Placental epithelial cell (primary cell): ENCODE data around the gene CCL1. TPM values are rescaled to one million over a fixed set of nuclear protein-coding genes. Genes with fewer than 3 reads are reported as not detected.

Source experiments
- total RNA-seq: library from RNA; depleted of rRNA; stranded (reverse); fragments of >200 nt; gene quantifications from 2 replicates; pipeline ENCODE4 v1.2.3, GENCODE V29; 2012

The CCL1 gene
- total RNA-seq, result not detected in 2 replicates

GRCh38 chr17:34363183-34363661 is at the start of gene CCL1:
Gene CCL1 (minus strand): TSS chr17:34363233. CDS start chr17:34363161, 72 bp downstream.

GRCh38 chr17:34356194-34356593 is 6.8 kb downstream of the CCL1 start, which contains the start of gene CCL13:
Gene CCL13 (plus strand): TSS chr17:34356480. CDS start chr17:34356527, 47 bp downstream.

GRCh38 chr17:34319039-34319483 is 44.0 kb downstream of the CCL1 start, which contains the start of gene CCL8:
Gene CCL8 (plus strand): TSS chr17:34319435. CDS start chr17:34319502, 67 bp downstream.

Other genes with a start within 250 kb of the CCL1 start
- gene CCL2, start 107.9 kb downstream of the CCL1 start, total RNA-seq, result 0.22 TPM in 1 of 2 replicates, not detected in the other
- not detected in 2 replicates for gene CCL7, start 93.0 kb downstream of the CCL1 start, total RNA-seq
- not detected in 2 replicates for gene CCL11, start 77.5 kb downstream of the CCL1 start, total RNA-seq
- not detected in 2 replicates for gene CCL8, start 43.8 kb downstream of the CCL1 start, total RNA-seq
- not detected in 2 replicates for gene CCL13, start 6.8 kb downstream of the CCL1 start, total RNA-seq
- gene TMEM132E, start 216.3 kb upstream of the CCL1 start, total RNA-seq, result under 0.01 TPM in 1 of 2 replicates, not detected in the other